ENCODE data around the gene MADCAM1. TPM values are rescaled to one million over a fixed set of nuclear protein-coding genes. Genes with fewer than 3 reads are reported as not detected.

MADCAM1 gene
- total RNA-seq, 2 experiments from 2014 or later = 0.24 to 0.37 TPM

GRCh38 chr19:547836-548720 is 51.8 kb downstream of the MADCAM1 start:
- DNase-seq = no peak
- no peak overlapping the region for H3K27ac Mint-ChIP-seq
- CTCF ChIA-PET = interaction anchor here (0.9 kb wide), 1 partner anchor 17 kb away, joined by 3 read pairs; no protein-coding TSS in a partner anchor
- H3K4me3 Mint-ChIP-seq = no peak overlapping the region
- peaks cover 26% of the 10 kb centered on the region for H3K4me1 Mint-ChIP-seq (ENCODE audit: low read depth)
- H3K36me3 Mint-ChIP-seq (ENCODE audit: low read depth) = peaks cover 2% of the 10 kb centered on the region
- intact Hi-C loops (cut with micrococcal nuclease) = no loop called here
- H3K27me3 Mint-ChIP-seq (ENCODE audit: low read depth) = no peaks in the 10 kb centered on the region
- no peaks in the 10 kb centered on the region for H3K9me3 Mint-ChIP-seq

- H3K36me3 Mint-ChIP-seq (ENCODE audit: low read depth) = no peaks in the 10 kb centered on the region
- no peaks in the 10 kb centered on the region for H3K27me3 Mint-ChIP-seq (ENCODE audit: low read depth)
- H3K9me3 Mint-ChIP-seq = no peaks in the 10 kb centered on the region
- DNase-seq = no peak
- H3K4me1 Mint-ChIP-seq (ENCODE audit: low read depth) = peaks cover 15% of the 10 kb centered on the region
- H3K4me3 Mint-ChIP-seq = no peak overlapping the region
- no peak overlapping the region for H3K27ac Mint-ChIP-seq
- CTCF ChIA-PET = interaction anchor here (0.6 to 0.9 kb wide), 3 partner anchors 16 to 826 kb away, joined by 3 to 4 read pairs (median 3); no protein-coding TSS in a partner anchor
- intact Hi-C loops (cut with micrococcal nuclease) = no loop called here
Observed at GRCh38 chr19:548886-549830, 52.9 kb downstream of the MADCAM1 start.

GRCh38 chr19:554817-555216 is 58.5 kb downstream of the MADCAM1 start:
- Mint-ChIP-seq H3K4me1 (ENCODE audit: low read depth) (peaks cover 3% of the 10 kb centered on the region), H3K9me3 (no peaks in the 10 kb centered on the region), H3K4me3 (no peak overlapping the region), H3K27ac (no peak overlapping the region), H3K36me3 (ENCODE audit: low read depth) (no peaks in the 10 kb centered on the region), H3K27me3 (ENCODE audit: low read depth) (no peaks in the 10 kb centered on the region)
- CTCF ChIA-PET = interaction anchor here (1.7 kb wide), 1 partner anchor 29 kb away, joined by 3 read pairs; no protein-coding TSS in a partner anchor
- intact Hi-C loops (cut with micrococcal nuclease) = no loop called here
- no peak for DNase-seq

Other genes starting within 250 kb of the MADCAM1 start
- gene PLPP2, start 205.1 kb upstream of the MADCAM1 start, total RNA-seq = under 1 TPM; 0.25 to 0.41 TPM
- 10 to 100 TPM; 19.4 to 20.4 TPM for gene MIER2, start 151.7 kb upstream of the MADCAM1 start, total RNA-seq
- gene C2CD4C, start 87.3 kb upstream of the MADCAM1 start, total RNA-seq = under 1 TPM; 0.10 to 0.12 TPM
- not detected for gene SHC2, start 35.5 kb upstream of the MADCAM1 start, total RNA-seq
- 1 to 10 TPM; 4.2 to 5.1 TPM for gene TPGS1, start 11.0 kb downstream of the MADCAM1 start, total RNA-seq
- 10 to 100 TPM; 42.1 to 42.5 TPM for gene CDC34, start 35.3 kb downstream of the MADCAM1 start, total RNA-seq
- gene GZMM, start 47.6 kb downstream of the MADCAM1 start, total RNA-seq = 10 to 100 TPM; 20.7 TPM
- 100 to 1,000 TPM; 160 to 161 TPM for gene BSG, start 76.1 kb downstream of the MADCAM1 start, total RNA-seq
- under 1 TPM; 0.41 to 0.49 TPM for gene HCN2, start 93.4 kb downstream of the MADCAM1 start, total RNA-seq
- 10 to 100 TPM; 63.8 to 65.6 TPM for gene POLRMT, start 137.1 kb downstream of the MADCAM1 start, total RNA-seq
- gene FGF22, start 143.4 kb downstream of the MADCAM1 start, total RNA-seq = not detected
- 100 to 1,000 TPM in 1 of 2 experiments, 10 to 100 TPM in 1; 99.5 to 108 TPM for gene RNF126, start 166.7 kb downstream of the MADCAM1 start, total RNA-seq
- 1 to 10 TPM; 9.3 to 9.8 TPM for gene FSTL3, start 179.9 kb downstream of the MADCAM1 start, total RNA-seq
- not detected for gene PRSS57, start 199.0 kb downstream of the MADCAM1 start, total RNA-seq
- 1 to 10 TPM in 1 of 2 experiments, under 1 TPM in 1; 0.84 to 1.0 TPM for gene PALM, start 212.4 kb downstream of the MADCAM1 start, total RNA-seq

Data from activated naive CD4-positive, alpha-beta T cell treated with anti-CD3 and anti-CD28 coated beads for 36 hours (primary cell).